HEK293 (cell line): Measurements from ENCODE around the gene ZSCAN4.

Experiments
- BCL11A ChIP-seq: fragments of 450-650 bp; formaldehyde crosslinking; IDR thresholded peaks from 2 replicates; pipeline ENCODE4 v1.5.1; 2016; ENCODE audit warnings: low read depth, missing biosample characterization, missing genetic modification characterization
- CTCF ChIP-seq: fragments of 450-650 bp; formaldehyde crosslinking; IDR thresholded peaks from 2 replicates; pipeline ENCODE4 v1.5.1; 2016; ENCODE audit warnings: missing biosample characterization, missing genetic modification characterization
- PRDM6 ChIP-seq: fragments of 450-650 bp; formaldehyde crosslinking; IDR thresholded peaks from 2 replicates; pipeline ENCODE4 v1.5.1; 2017; ENCODE audit warnings: missing biosample characterization, missing genetic modification characterization
- SETDB1 ChIP-seq: IDR thresholded peaks from one replicate; pipeline ENCODE4 v1.6.1; 2017; ENCODE audit warnings: mild to moderate bottlenecking, low read length, moderate library complexity, mixed read lengths; ENCODE audit not compliant: insufficient read length
- TF ChIP-seq, protein P1 (sequence below): fragments of 450-650 bp; formaldehyde crosslinking; IDR thresholded peaks from 2 replicates; pipeline ENCODE4 v1.5.1; 2017; ENCODE audit warnings: missing biosample characterization, missing genetic modification characterization
- TF ChIP-seq, protein P2 (sequence below): fragments of 450-650 bp; formaldehyde crosslinking; optimal IDR thresholded peaks from 2 replicates; pipeline ENCODE3; 2016; ENCODE audit warnings: missing biosample characterization, mild to moderate bottlenecking, missing genetic modification characterization

DNA sequence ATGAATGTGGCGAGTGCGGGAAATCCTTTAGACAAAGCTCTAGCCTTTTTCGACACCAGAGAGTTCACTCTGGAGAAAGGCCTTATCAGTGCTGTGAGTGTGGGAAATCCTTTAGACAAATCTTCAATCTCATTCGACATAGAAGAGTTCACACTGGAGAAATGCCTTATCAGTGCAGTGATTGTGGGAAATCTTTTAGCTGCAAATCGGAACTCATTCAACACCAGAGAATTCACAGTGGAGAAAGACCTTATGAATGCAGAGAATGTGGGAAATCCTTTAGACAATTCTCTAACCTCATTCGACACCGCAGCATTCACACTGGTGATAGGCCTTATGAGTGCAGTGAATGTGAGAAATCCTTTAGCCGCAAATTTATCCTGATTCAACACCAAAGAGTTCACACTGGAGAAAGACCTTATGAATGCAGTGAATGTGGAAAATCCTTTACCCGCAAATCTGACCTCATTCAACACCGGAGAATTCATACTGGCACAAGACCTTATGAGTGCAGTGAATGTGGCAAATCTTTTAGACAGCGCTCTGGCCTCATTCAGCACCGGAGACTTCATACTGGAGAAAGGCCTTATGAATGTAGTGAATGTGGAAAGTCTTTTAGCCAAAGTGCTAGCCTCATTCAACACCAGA lies 18.8 kb downstream of the ZSCAN4 start:
- TF ChIP-seq BCL11A = no peak
- no peak for TF ChIP-seq PRDM6 (tag by site-specific recombination)
- no peak for TF ChIP-seq CTCF (tag by site-specific recombination)
- TF ChIP-seq, protein P1, sequence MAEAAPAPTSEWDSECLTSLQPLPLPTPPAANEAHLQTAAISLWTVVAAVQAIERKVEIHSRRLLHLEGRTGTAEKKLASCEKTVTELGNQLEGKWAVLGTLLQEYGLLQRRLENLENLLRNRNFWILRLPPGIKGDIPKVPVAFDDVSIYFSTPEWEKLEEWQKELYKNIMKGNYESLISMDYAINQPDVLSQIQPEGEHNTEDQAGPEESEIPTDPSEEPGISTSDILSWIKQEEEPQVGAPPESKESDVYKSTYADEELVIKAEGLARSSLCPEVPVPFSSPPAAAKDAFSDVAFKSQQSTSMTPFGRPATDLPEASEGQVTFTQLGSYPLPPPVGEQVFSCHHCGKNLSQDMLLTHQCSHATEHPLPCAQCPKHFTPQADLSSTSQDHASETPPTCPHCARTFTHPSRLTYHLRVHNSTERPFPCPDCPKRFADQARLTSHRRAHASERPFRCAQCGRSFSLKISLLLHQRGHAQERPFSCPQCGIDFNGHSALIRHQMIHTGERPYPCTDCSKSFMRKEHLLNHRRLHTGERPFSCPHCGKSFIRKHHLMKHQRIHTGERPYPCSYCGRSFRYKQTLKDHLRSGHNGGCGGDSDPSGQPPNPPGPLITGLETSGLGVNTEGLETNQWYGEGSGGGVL (tag by site-specific recombination) = no peak
- peak; percentile 97 for TF ChIP-seq SETDB1
- TF ChIP-seq, protein P2, sequence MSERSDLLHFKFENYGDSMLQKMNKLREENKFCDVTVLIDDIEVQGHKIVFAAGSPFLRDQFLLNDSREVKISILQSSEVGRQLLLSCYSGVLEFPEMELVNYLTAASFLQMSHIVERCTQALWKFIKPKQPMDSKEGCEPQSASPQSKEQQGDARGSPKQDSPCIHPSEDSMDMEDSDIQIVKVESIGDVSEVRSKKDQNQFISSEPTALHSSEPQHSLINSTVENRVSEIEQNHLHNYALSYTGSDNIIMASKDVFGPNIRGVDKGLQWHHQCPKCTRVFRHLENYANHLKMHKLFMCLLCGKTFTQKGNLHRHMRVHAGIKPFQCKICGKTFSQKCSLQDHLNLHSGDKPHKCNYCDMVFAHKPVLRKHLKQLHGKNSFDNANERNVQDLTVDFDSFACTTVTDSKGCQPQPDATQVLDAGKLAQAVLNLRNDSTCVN (tag by site-specific recombination) = no peak
